ENCODE data around the gene TOMM20.

DNA sequence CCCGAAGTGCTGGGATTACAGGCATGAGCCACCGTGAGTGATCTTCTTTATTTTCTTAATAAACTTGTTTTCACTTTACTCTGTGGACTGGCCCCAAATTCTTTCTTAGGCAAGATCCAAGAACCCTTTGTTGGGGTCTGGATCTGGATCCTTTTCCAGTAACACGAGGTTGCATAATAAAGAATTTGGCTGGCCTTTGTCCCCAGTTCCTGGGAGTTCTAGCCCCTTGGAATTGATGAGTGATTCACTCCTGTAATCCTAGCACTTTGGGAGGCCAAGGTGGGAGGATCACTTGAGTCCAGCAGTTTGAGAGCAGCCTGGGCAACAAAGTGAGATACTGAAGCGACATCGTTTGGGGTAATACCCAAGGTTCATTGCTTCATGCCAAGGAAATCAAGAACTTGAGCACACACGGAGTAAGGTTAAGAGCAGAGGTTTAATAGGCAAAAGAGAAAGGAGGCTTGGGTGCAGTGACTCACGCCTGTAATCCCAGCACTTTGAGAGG, 2.2 kb upstream of the TOMM20 start:
- TF ChIP-seq POLR2A (IDR thresholded peaks at IDR 0.05; ENCODE audit: low read length) (no peak), GATA1 (IDR thresholded peaks at IDR 0.05; ENCODE audit: low read depth, low read length) (no peak)
